ENCODE measurements around the gene FAM83E. TPM values are rescaled to one million over a fixed set of nuclear protein-coding genes. Genes with fewer than 3 reads are reported as not detected.

FAM83E gene
- polyA plus RNA-seq, 2 of the 4 experiments (the other 2 are of a cell fraction), result 0.16 to 0.41 TPM

GRCh38 chr19:48614436-48615230, at the start of gene FAM83E (continued):
- TF ChIP-seq HES2 (IDR thresholded peaks at IDR 0.05) (no peak), JUN (IDR thresholded peaks at IDR 0.05) (peak; percentile 40 to 89; a peak in 4 of 5 replicates), EHMT2 (IDR thresholded peaks at IDR 0.05; ENCODE audit: low read depth) (no peak), NR3C1 (IDR thresholded peaks at IDR 0.05) (no peak), HMGXB4 (CRISPR knock-in tag; IDR thresholded peaks at IDR 0.05; ENCODE audit: borderline replicate concordance) (peak; percentile 84)

- Histone ChIP-seq H3K4me1 (no peaks in the 10 kb centered on the region), H3K27ac (no peak overlapping the region), H3K4me2 (no peak overlapping the region), H3K9me3 (no peaks in the 10 kb centered on the region), H3K4me3 (no peak overlapping the region)
- no peak for DNase-seq (ENCODE audit: low read depth in 1 of 2, low spot score in 1 of 2)
- TF ChIP-seq CBX8 (IDR thresholded peaks at IDR 0.05) (no peak), CHD2 (IDR thresholded peaks at IDR 0.05; ENCODE audit: low read length, partially characterized antibody) (no peak), KDM5A (IDR thresholded peaks at IDR 0.05) (no peak), HOXB13 (CRISPR knock-in tag; IDR thresholded peaks at IDR 0.05; ENCODE audit: low read depth) (no peak), ESRRA (IDR thresholded peaks at IDR 0.05; ENCODE audit: borderline replicate concordance, low read length) (no peak), MAZ (IDR thresholded peaks at IDR 0.05; ENCODE audit: borderline replicate concordance, low read depth, low read length) (no peak), RFX5 (IDR thresholded peaks at IDR 0.05) (no peak), FOXS1 (CRISPR knock-in tag; IDR thresholded peaks at IDR 0.05) (no peak), PHF8 (IDR thresholded peaks at IDR 0.05; ENCODE audit: borderline replicate concordance, low read depth) (no peak), MAX (IDR thresholded peaks at IDR 0.05) (no peak), ZSCAN20 (CRISPR knock-in tag; IDR thresholded peaks at IDR 0.05) (no peak), SMC3 (IDR thresholded peaks at IDR 0.05) (no peak), EHMT2 (IDR thresholded peaks at IDR 0.05; ENCODE audit: low read depth) (no peak), E2F6 (IDR thresholded peaks at IDR 0.05; ENCODE audit: borderline replicate concordance, low read depth) (no peak), RARB (CRISPR knock-in tag; IDR thresholded peaks at IDR 0.05) (no peak), TFCP2L1 (CRISPR knock-in tag; IDR thresholded peaks at IDR 0.05) (no peak), ELK1 (IDR thresholded peaks at IDR 0.05; ENCODE audit: low read depth, low read length) (no peak), NPAS2 (CRISPR knock-in tag; IDR thresholded peaks at IDR 0.05; ENCODE audit: borderline replicate concordance) (no peak), RCOR1 (IDR thresholded peaks at IDR 0.05; ENCODE audit: low read depth, low read length) (no peak), GATA3 (IDR thresholded peaks at IDR 0.05; ENCODE audit: borderline replicate concordance) (no peak)
- FAIRE-seq, result no peak
- 83% methylated on average over 14 of the region's 14 CpGs for WGBS (ENCODE audit: missing lambda C conversion rate)
- ChIA-PET POLR2A (no interaction called here), CTCF (interaction anchor here (0.8 to 7.8 kb wide), 5 partner anchors 11 to 178 kb away, joined by 3 to 68 read pairs (median 5); partner anchors contain the start of gene CA11)
- no peak for ATAC-seq
Observed at GRCh38 chr19:48664476-48664875, 49.6 kb upstream of the FAM83E start.
